Measurements from ENCODE around the gene MYT1.
A peak's percentile ranks its signal among the peaks of the same experiment; 100 is the strongest.

The MYT1 gene

GRCh38 chr20:64231621-64232550 lies 67.6 kb downstream of the MYT1 start:
- WGBS, 2 donors (ENCODE audit: extremely low coverage in 2 of 2, insufficient read length in 2 of 2, insufficient replicate concordance in 1 of 2), result no CpG with 5 or more reads among the region's 27 CpGs

GRCh38 chr20:64232794-64233193 lies 68.5 kb downstream of the MYT1 start:
- Histone ChIP-seq H2BK15ac (ENCODE audit: low read length) (no peak overlapping the region), H3K18ac (ENCODE audit: low read length) (peak overlapping the region; percentile 27), H4K8ac (ENCODE audit: low read depth, low read length) (no peak overlapping the region), H3K79me1 (ENCODE audit: low read depth, low read length) (no peaks in the 10 kb centered on the region), H3K14ac (ENCODE audit: low read length) (no peak overlapping the region), H3K36me3 (replicated peaks in 1 of 2; ENCODE audit: control insufficient read depth in 2 of 2, insufficient read depth in 2 of 2, low read length in 2 of 2) (no peaks in the 10 kb centered on the region), H2AK5ac (ENCODE audit: low read depth, low read length) (no peak overlapping the region), H3K4me3 (ENCODE audit: low read length in 2 of 2) (no peak overlapping the region), H2BK120ac (ENCODE audit: low read depth, low read length) (no peak overlapping the region), H2BK12ac (ENCODE audit: low read length) (no peak overlapping the region), H3K4ac (ENCODE audit: low read length) (no peak overlapping the region), H3K9ac (ENCODE audit: low read depth, low read length, poor library complexity) (no peak overlapping the region), H2AFZ (ENCODE audit: low read length) (no peak overlapping the region), H2BK5ac (ENCODE audit: low read length) (no peak overlapping the region), H3K27me3 (ENCODE audit: control insufficient read depth in 3 of 3, insufficient read depth in 3 of 3, low read depth in 1 of 3, low read length in 3 of 3) (peaks cover 0 to 19% (median 0%) of the 10 kb centered on the region in 3 experiments), H3K4me2 (ENCODE audit: insufficient read depth, low read length, poor library complexity, severe bottlenecking) (no peak overlapping the region), H3K4me1 (ENCODE audit: control insufficient read depth in 2 of 2, insufficient read depth in 1 of 2, low read depth in 1 of 2, low read length in 2 of 2) (no peaks in the 10 kb centered on the region), H3K27ac (replicated peaks; ENCODE audit: low read length) (no peak overlapping the region), H3K9me3 (replicated peaks in 1 of 2; ENCODE audit: control insufficient read depth in 2 of 2, insufficient read depth in 1 of 2, low read depth in 1 of 2, low read length in 2 of 2) (peaks cover 0 to 8% of the 10 kb centered on the region in 2 donors), H4K91ac (ENCODE audit: low read depth, low read length, poor library complexity) (no peak overlapping the region), H3K23ac (ENCODE audit: low read depth, low read length, poor library complexity) (no peak overlapping the region)
- WGBS, 2 donors (ENCODE audit: extremely low coverage in 2 of 2, insufficient read length in 2 of 2, insufficient replicate concordance in 1 of 2), result no CpG with 5 or more reads among the region's 3 CpGs
- no peak for DNase-seq (ENCODE audit: low spot score)

More at GRCh38 chr20:64231621-64232550, 67.6 kb downstream of the MYT1 start:
- H2BK15ac ChIP-seq (ENCODE audit: low read length), result no peak overlapping the region
- peaks cover 0 to 28% (median 0%) of the 10 kb centered on the region in 3 experiments for H3K27me3 ChIP-seq (ENCODE audit: control insufficient read depth in 3 of 3, insufficient read depth in 3 of 3, low read depth in 1 of 3, low read length in 3 of 3)
- peak overlapping the region; percentile 18 for H3K23ac ChIP-seq (ENCODE audit: low read depth, low read length, poor library complexity)
- peaks cover 0 to 8% of the 10 kb centered on the region in 2 donors for H3K9me3 ChIP-seq (replicated peaks in 1 of 2; ENCODE audit: control insufficient read depth in 2 of 2, insufficient read depth in 1 of 2, low read depth in 1 of 2, low read length in 2 of 2)
- no peak overlapping the region for H2AK5ac ChIP-seq (ENCODE audit: low read depth, low read length)
- H3K4me2 ChIP-seq (ENCODE audit: insufficient read depth, low read length, poor library complexity, severe bottlenecking), result no peak overlapping the region
- H3K4ac ChIP-seq (ENCODE audit: low read length), result no peak overlapping the region
- H4K91ac ChIP-seq (ENCODE audit: low read depth, low read length, poor library complexity), result no peak overlapping the region
- H2BK5ac ChIP-seq (ENCODE audit: low read length), result no peak overlapping the region
- no peak overlapping the region for H2AFZ ChIP-seq (ENCODE audit: low read length)
- no peak overlapping the region for H2BK120ac ChIP-seq (ENCODE audit: low read depth, low read length)
- no peak for DNase-seq (ENCODE audit: low spot score)
- H3K4me1 ChIP-seq (ENCODE audit: control insufficient read depth in 2 of 2, insufficient read depth in 1 of 2, low read depth in 1 of 2, low read length in 2 of 2), result no peaks in the 10 kb centered on the region
- H4K8ac ChIP-seq (ENCODE audit: low read depth, low read length), result no peak overlapping the region
- H3K14ac ChIP-seq (ENCODE audit: low read length), result no peak overlapping the region
- H3K36me3 ChIP-seq (replicated peaks in 1 of 2; ENCODE audit: control insufficient read depth in 2 of 2, insufficient read depth in 2 of 2, low read length in 2 of 2), result no peaks in the 10 kb centered on the region
- H3K9ac ChIP-seq (ENCODE audit: low read depth, low read length, poor library complexity), result peak overlapping the region; percentile 2
- no peak overlapping the region for H2BK12ac ChIP-seq (ENCODE audit: low read length)
- H3K4me3 ChIP-seq (ENCODE audit: low read length in 2 of 2), result no peak overlapping the region
- H3K79me1 ChIP-seq (ENCODE audit: low read depth, low read length), result no peaks in the 10 kb centered on the region
- no peak overlapping the region for H3K18ac ChIP-seq (ENCODE audit: low read length)
- H3K27ac ChIP-seq (replicated peaks; ENCODE audit: low read length), result no peak overlapping the region

DNA sequence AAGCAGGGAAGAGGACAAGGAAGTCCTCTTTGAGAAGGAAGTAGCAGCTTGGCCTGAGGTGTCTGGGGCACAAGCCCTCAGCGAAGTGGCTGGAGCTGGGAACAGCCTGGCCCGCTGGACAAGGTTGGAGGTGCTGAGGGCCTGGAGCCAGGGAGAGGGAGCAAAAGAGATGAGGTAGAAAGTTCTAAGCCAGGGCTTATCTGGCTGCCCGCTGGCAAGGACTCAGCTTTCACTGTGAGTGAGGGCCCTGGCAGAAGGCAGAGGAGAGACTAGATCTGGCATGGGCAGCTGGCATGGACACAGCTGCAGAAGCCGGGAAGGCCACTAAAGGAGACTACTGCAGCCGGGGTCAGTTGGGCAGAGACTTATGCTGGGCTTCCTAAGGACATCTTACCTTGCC lies 69.5 kb downstream of the MYT1 start:
- Histone ChIP-seq H3K4ac (ENCODE audit: low read length) (no peak overlapping the region), H2BK12ac (ENCODE audit: low read length) (no peak overlapping the region), H2BK120ac (ENCODE audit: low read depth, low read length) (no peak overlapping the region), H3K9me3 (replicated peaks in 1 of 2; ENCODE audit: control insufficient read depth in 2 of 2, insufficient read depth in 1 of 2, low read depth in 1 of 2, low read length in 2 of 2) (peaks cover 0 to 8% of the 10 kb centered on the region in 2 donors), H2BK5ac (ENCODE audit: low read length) (no peak overlapping the region), H3K27ac (replicated peaks; ENCODE audit: low read length) (no peak overlapping the region), H3K79me1 (ENCODE audit: low read depth, low read length) (no peaks in the 10 kb centered on the region), H3K27me3 (ENCODE audit: control insufficient read depth in 3 of 3, insufficient read depth in 3 of 3, low read depth in 1 of 3, low read length in 3 of 3) (peaks cover 0 to 13% (median 0%) of the 10 kb centered on the region in 3 experiments), H3K14ac (ENCODE audit: low read length) (no peak overlapping the region), H3K4me2 (ENCODE audit: insufficient read depth, low read length, poor library complexity, severe bottlenecking) (no peak overlapping the region), H2BK15ac (ENCODE audit: low read length) (no peak overlapping the region), H3K9ac (ENCODE audit: low read depth, low read length, poor library complexity) (no peak overlapping the region), H3K23ac (ENCODE audit: low read depth, low read length, poor library complexity) (no peak overlapping the region), H4K91ac (ENCODE audit: low read depth, low read length, poor library complexity) (no peak overlapping the region), H3K4me1 (ENCODE audit: control insufficient read depth in 2 of 2, insufficient read depth in 1 of 2, low read depth in 1 of 2, low read length in 2 of 2) (no peaks in the 10 kb centered on the region), H2AK5ac (ENCODE audit: low read depth, low read length) (no peak overlapping the region), H4K8ac (ENCODE audit: low read depth, low read length) (no peak overlapping the region), H2AFZ (ENCODE audit: low read length) (no peak overlapping the region), H3K18ac (ENCODE audit: low read length) (no peak overlapping the region), H3K4me3 (ENCODE audit: low read length in 2 of 2) (no peak overlapping the region), H3K36me3 (replicated peaks in 1 of 2; ENCODE audit: control insufficient read depth in 2 of 2, insufficient read depth in 2 of 2, low read length in 2 of 2) (no peaks in the 10 kb centered on the region)
- WGBS, 2 donors (ENCODE audit: extremely low coverage in 2 of 2, insufficient read length in 2 of 2, insufficient replicate concordance in 1 of 2), result no CpG with 5 or more reads among the region's 5 CpGs
- DNase-seq (ENCODE audit: low spot score), result no peak

DNA sequence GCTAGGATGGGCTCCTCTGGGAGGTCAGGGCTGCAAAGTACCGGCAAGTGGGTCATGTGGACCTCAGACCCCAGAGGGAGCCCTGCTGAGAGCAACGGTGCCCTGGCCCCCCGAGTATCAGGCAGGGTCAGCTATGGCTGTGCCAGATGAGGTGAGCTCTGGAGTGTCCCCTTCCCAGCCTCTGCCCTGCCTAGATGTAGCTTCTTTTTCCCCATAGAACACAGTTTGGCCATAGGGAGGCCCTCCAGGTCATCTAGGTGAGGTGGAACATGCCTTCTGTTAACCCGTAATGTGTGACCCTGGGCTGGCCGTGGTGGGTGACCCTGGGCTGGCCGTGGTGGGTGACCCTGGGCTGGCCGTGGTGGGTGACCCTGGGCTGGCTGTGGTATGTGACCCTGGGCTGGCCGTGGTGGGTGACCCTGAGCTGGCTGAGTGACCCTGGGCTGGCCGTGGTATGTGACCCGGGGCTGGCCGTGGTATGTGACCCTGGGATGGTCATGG lies 70.1 kb downstream of the MYT1 start:
- Histone ChIP-seq H3K36me3 (replicated peaks in 1 of 2; ENCODE audit: control insufficient read depth in 2 of 2, insufficient read depth in 2 of 2, low read length in 2 of 2) (no peaks in the 10 kb centered on the region), H3K9ac (ENCODE audit: low read depth, low read length, poor library complexity) (no peak overlapping the region), H2BK5ac (ENCODE audit: low read length) (no peak overlapping the region), H4K8ac (ENCODE audit: low read depth, low read length) (no peak overlapping the region), H3K79me1 (ENCODE audit: low read depth, low read length) (no peaks in the 10 kb centered on the region), H3K4me2 (ENCODE audit: insufficient read depth, low read length, poor library complexity, severe bottlenecking) (no peak overlapping the region), H3K4me3 (ENCODE audit: low read length in 2 of 2) (no peak overlapping the region), H3K23ac (ENCODE audit: low read depth, low read length, poor library complexity) (no peak overlapping the region), H3K27me3 (ENCODE audit: control insufficient read depth in 3 of 3, insufficient read depth in 3 of 3, low read depth in 1 of 3, low read length in 3 of 3) (peaks cover 0 to 7% (median 0%) of the 10 kb centered on the region in 3 experiments), H2BK15ac (ENCODE audit: low read length) (no peak overlapping the region), H3K9me3 (replicated peaks in 1 of 2; ENCODE audit: control insufficient read depth in 2 of 2, insufficient read depth in 1 of 2, low read depth in 1 of 2, low read length in 2 of 2) (peaks cover 0 to 8% of the 10 kb centered on the region in 2 donors), H3K4me1 (ENCODE audit: control insufficient read depth in 2 of 2, insufficient read depth in 1 of 2, low read depth in 1 of 2, low read length in 2 of 2) (no peaks in the 10 kb centered on the region), H2BK120ac (ENCODE audit: low read depth, low read length) (no peak overlapping the region), H3K27ac (replicated peaks; ENCODE audit: low read length) (no peak overlapping the region), H2AK5ac (ENCODE audit: low read depth, low read length) (no peak overlapping the region), H2BK12ac (ENCODE audit: low read length) (no peak overlapping the region), H2AFZ (ENCODE audit: low read length) (no peak overlapping the region), H4K91ac (ENCODE audit: low read depth, low read length, poor library complexity) (no peak overlapping the region), H3K18ac (ENCODE audit: low read length) (no peak overlapping the region), H3K4ac (ENCODE audit: low read length) (no peak overlapping the region), H3K14ac (ENCODE audit: low read length) (peak overlapping the region; percentile 33)
- WGBS, 2 donors (ENCODE audit: extremely low coverage in 2 of 2, insufficient read length in 2 of 2, insufficient replicate concordance in 1 of 2), result no CpG with 5 or more reads among the region's 11 CpGs
- no peak for DNase-seq (ENCODE audit: low spot score)
